Measurements from ENCODE around the gene KIAA0930.

The KIAA0930 gene

GRCh38 chr22:45166932-45167331, 73.8 kb downstream of the KIAA0930 start:
- DNase-seq = no peak

- peak; percentile 42 to 49 for DNase-seq
Measured at GRCh38 chr22:45164270-45165088, 76.2 kb downstream of the KIAA0930 start.

- DNase-seq = peak; percentile 94 to 96
Measured at GRCh38 chr22:45163451-45164269, 77.0 kb downstream of the KIAA0930 start, which contains the start of gene NUP50. Gene NUP50, plus strand, starts transcription at chr22:45163925. Its CDS starts 4,253 bp downstream, at chr22:45168178.

- DNase-seq = no peak
Measured at GRCh38 chr22:45163099-45163450, 77.6 kb downstream of the KIAA0930 start.

GRCh38 chr22:45162531-45162930, 78.2 kb downstream of the KIAA0930 start:
- DNase-seq = no peak

GRCh38 chr22:45159652-45160462, 80.8 kb downstream of the KIAA0930 start:
- DNase-seq = no peak

- DNase-seq = no peak
Measured at GRCh38 chr22:45157907-45158306, 82.8 kb downstream of the KIAA0930 start.

GRCh38 chr22:45155050-45155840, 85.4 kb downstream of the KIAA0930 start:
- no peak for DNase-seq

GRCh38 chr22:45154383-45154782, 86.3 kb downstream of the KIAA0930 start:
- DNase-seq = no peak

- DNase-seq = no peak
Measured at GRCh38 chr22:45151503-45151902, 89.2 kb downstream of the KIAA0930 start.

GRCh38 chr22:45150139-45150538, 90.6 kb downstream of the KIAA0930 start:
- no peak for DNase-seq

GRCh38 chr22:45149671-45150070, 91.0 kb downstream of the KIAA0930 start:
- no peak for DNase-seq

- DNase-seq = no peak
Measured at GRCh38 chr22:45144916-45145315, 95.8 kb downstream of the KIAA0930 start.

- no peak for DNase-seq
Measured at GRCh38 chr22:45142376-45142775, 98.3 kb downstream of the KIAA0930 start.
